Thoracic aorta (tissue), 2 donors: ENCODE results near the gene MRPL20. TPM values are rescaled to one million over a fixed set of nuclear protein-coding genes. Genes with fewer than 3 reads are reported as not detected.

Source experiments
- ATAC-seq: fragments of 150-250 bp; one replicate; pipeline ENCODE4 v1.8.0; 2017; ENCODE audit warnings: low read depth; ENCODE audit not compliant: insufficient number of reproducible peaks, low FRiP score
- DNase-seq: peaks from one replicate; pipeline ENCODE4 v3.0.0-alpha.2; 2020; ENCODE audit warnings: low spot score
- H3K27ac ChIP-seq, 2 donors: fragments of 200-600 bp; sonication (generic); 1 replicate in 1 of 2; 2 replicates in 1 of 2; pipeline ENCODE4 v1.5.1; 2016; ENCODE audit warnings: mild to moderate bottlenecking in 2 of 2, moderate library complexity in 2 of 2
- H3K27me3 ChIP-seq: fragments of 200-600 bp; sonication (generic); replicated peaks from 2 replicates; pipeline ENCODE4 v1.6.0; 2016; ENCODE audit warnings: mild to moderate bottlenecking; ENCODE audit not compliant: insufficient read depth
- H3K36me3 ChIP-seq: fragments of 200-600 bp; sonication (generic); one replicate; pipeline ENCODE4 v1.5.1; 2016
- H3K4me1 ChIP-seq, 2 donors: fragments of 200-600 bp; sonication (generic); 1 replicate in 1 of 2; 2 replicates in 1 of 2; pipeline versions ENCODE4 v1.5.1 to v1.6.0; 2016; ENCODE audit warnings: low read depth in 2 of 2, mild to moderate bottlenecking in 1 of 2; ENCODE audit not compliant: control insufficient read depth in 1 of 2
- H3K4me3 ChIP-seq: fragments of 200-600 bp; sonication (generic); 2 replicates; pipeline ENCODE4 v1.5.1; 2016; ENCODE audit warnings: mild to moderate bottlenecking
- H3K9me3 ChIP-seq: fragments of 200-600 bp; sonication (generic); 2 replicates; pipeline ENCODE4 v1.5.1; 2016
- CTCF ChIP-seq: fragments of 200-600 bp; sonication (generic); IDR thresholded peaks from one replicate; pipeline ENCODE4 v1.5.1; 2019; ENCODE audit warnings: antibody characterized with exemption
- total RNA-seq, 2 donors: library from RNA; depleted of rRNA; stranded (reverse); fragments of >200 nt; gene quantifications; one replicate each; pipeline versions ENCODE4 v1.1.0 to v1.2.3, GENCODE V29; 2016

Gene MRPL20
- total RNA-seq, 2 donors from 2014 or later: 96.9 to 121 TPM

GRCh38 chr1:1381294-1381693, 25.8 kb downstream of the MRPL20 start:
- Histone ChIP-seq H3K9me3 (no peaks in the 10 kb centered on the region), H3K27me3 (no peaks in the 10 kb centered on the region), H3K27ac (no peak overlapping the region), H3K4me1 (no peaks in the 10 kb centered on the region), H3K36me3 (peaks cover 6% of the 10 kb centered on the region), H3K4me3 (no peak overlapping the region)
- ATAC-seq (no peak), DNase-seq (no peak)
- no peak for TF ChIP-seq CTCF

GRCh38 chr1:1380860-1381259, 26.2 kb downstream of the MRPL20 start:
- no peak for ATAC-seq
- H3K36me3 ChIP-seq: peaks cover 2% of the 10 kb centered on the region
- peaks cover 0 to 2% of the 10 kb centered on the region in 2 donors for H3K4me1 ChIP-seq
- H3K4me3 ChIP-seq: no peak overlapping the region
- H3K9me3 ChIP-seq: no peaks in the 10 kb centered on the region
- H3K27ac ChIP-seq: no peak overlapping the region
- no peak for DNase-seq
- H3K27me3 ChIP-seq: no peaks in the 10 kb centered on the region
- TF ChIP-seq CTCF: no peak

- peaks cover 16 to 18% of the 10 kb centered on the region in 2 donors for H3K4me1 ChIP-seq
- ATAC-seq (no peak), DNase-seq (no peak)
- H3K27me3 ChIP-seq: no peaks in the 10 kb centered on the region
- H3K4me3 ChIP-seq: no peak overlapping the region
- H3K27ac ChIP-seq: no peak overlapping the region
- TF ChIP-seq CTCF: no peak
- H3K9me3 ChIP-seq: no peaks in the 10 kb centered on the region
- H3K36me3 ChIP-seq: peaks cover 7% of the 10 kb centered on the region
Observed at GRCh38 chr1:1377540-1378205, 29.4 kb downstream of the MRPL20 start.

GRCh38 chr1:1376551-1377226, 30.4 kb downstream of the MRPL20 start:
- Histone ChIP-seq H3K4me3 (no peak overlapping the region), H3K27ac (no peak overlapping the region)

More at GRCh38 chr1:1376551-1377226, 30.4 kb downstream of the MRPL20 start:
- H3K27me3 ChIP-seq: no peaks in the 10 kb centered on the region
- TF ChIP-seq CTCF: no peak
- ATAC-seq: no peak
- no peak for DNase-seq
- H3K4me1 ChIP-seq: peaks cover 21 to 25% of the 10 kb centered on the region in 2 donors
- no peaks in the 10 kb centered on the region for H3K9me3 ChIP-seq
- H3K36me3 ChIP-seq: peaks cover 7% of the 10 kb centered on the region
